Spleen (tissue), 11 donors: Measurements from ENCODE around the gene FAM131C. TPM values are rescaled to one million over a fixed set of nuclear protein-coding genes. Genes with fewer than 3 reads are reported as not detected.
A peak's percentile ranks its signal among the peaks of the same experiment; 100 is the strongest.
"Not testable (repeated sequence)": the region's sequence is repeated elsewhere in the genome, so short reads cannot be mapped to it uniquely, and the experiment has no call there.

ENCODE experiments used
- DNase-seq: peaks from one replicate; pipeline ENCODE4 v3.0.0-alpha.2; 2020
- H3K27ac ChIP-seq, 8 donors: fragments of 200-600 bp; sonication (generic) in 7 of 8; 1 replicate in 4 of 8; 2 replicates in 4 of 8; pipeline versions ENCODE4 v1.5.0 to v1.8.0; 2016 to 2021; ENCODE audit warnings: inconsistent platforms in 4 of 8, mild to moderate bottlenecking in 4 of 8, moderate library complexity in 1 of 8
- H3K27me3 ChIP-seq, 7 donors: fragments of 200-600 bp; sonication (generic) in 6 of 7; replicated peaks in 1 of 7; 1 replicate in 4 of 7; 2 replicates in 3 of 7; pipeline versions ENCODE4 v1.5.0 to v1.8.0; 2016 to 2021; ENCODE audit warnings: inconsistent platforms in 3 of 7, mild to moderate bottlenecking in 1 of 7
- H3K36me3 ChIP-seq, 6 donors: fragments of 200-600 bp; sonication (generic) in 5 of 6; 1 replicate in 4 of 6; 2 replicates in 2 of 6; pipeline versions ENCODE4 v1.5.0 to v1.8.0; 2016 to 2021; ENCODE audit warnings: inconsistent platforms in 2 of 6
- H3K4me1 ChIP-seq, 6 donors: fragments of 200-600 bp; sonication (generic) in 5 of 6; 1 replicate in 3 of 6; 2 replicates in 3 of 6; pipeline versions ENCODE4 v1.5.0 to v1.8.0; 2016 to 2021; ENCODE audit warnings: inconsistent platforms in 3 of 6
- H3K4me3 ChIP-seq, 8 donors: fragments of 200-600 bp; sonication (generic) in 7 of 8; 1 replicate in 4 of 8; 2 replicates in 4 of 8; pipeline versions ENCODE4 v1.5.0 to v1.8.0; 2016 to 2021; ENCODE audit warnings: inconsistent platforms in 4 of 8, mild to moderate bottlenecking in 4 of 8, moderate library complexity in 2 of 8
- H3K9me3 ChIP-seq, 8 donors: fragments of 200-600 bp; sonication (generic) in 7 of 8; 1 replicate in 4 of 8; 2 replicates in 4 of 8; pipeline versions ENCODE4 v1.5.0 to v1.8.0; 2016 to 2021; ENCODE audit warnings: inconsistent platforms in 4 of 8
- CTCF ChIP-seq, 11 experiments: fragments of 200-600 bp in 7 of 11; fragments of 450-650 bp in 4 of 11; sonication (generic) in 4 of 11; IDR thresholded peaks in 8 of 11; conservative IDR thresholded peaks in 3 of 11; 1 replicate in 7 of 11; 2 replicates in 4 of 11; pipeline versions ENCODE4 v1.4.0 to v1.8.0; 2016 to 2021; ENCODE audit warnings: antibody characterized with exemption in 11 of 11, inconsistent platforms in 4 of 11, mild to moderate bottlenecking in 1 of 11
- POLR2A ChIP-seq, 3 donors: fragments of 450-650 bp; IDR thresholded peaks; one replicate each; pipeline ENCODE4 v1.5.1; 2017; ENCODE audit warnings: antibody characterized with exemption in 3 of 3, mild to moderate bottlenecking in 1 of 3
- POLR2AphosphoS5 ChIP-seq, 3 donors: sonication (generic); formaldehyde crosslinking; IDR thresholded peaks; one replicate each; pipeline ENCODE4 v1.5.1; 2017; ENCODE audit warnings: antibody characterized with exemption in 3 of 3
- WGBS, 5 donors: extraction: QIAGEN DNeasy Blood & Tissue Kit in 3 of 5; methylation state at CpG; one replicate each; pipeline versions ENCODE4 v1.1.5 to v1.1.7; 2013 to 2018; 5-methylcytosine and 5-hydroxymethylcytosine counted together
- intact Hi-C: fragments of 100-400 bp; cut with DNase I; formaldehyde crosslinking; loops from one replicate; pipeline ENCODE4 v1.15.0; 2023; ENCODE audit warnings: low total_unique reads
- polyA plus RNA-seq, 3 donors: library from polyadenylated mRNA; stranded (reverse); fragments of 200-250 nt; gene quantifications; one replicate each; pipeline ENCODE4 v1.2.1, GENCODE V29; 2013
- total RNA-seq, 7 donors: library from RNA; depleted of rRNA in 3 of 7; stranded (reverse); fragments of >200 nt in 3 of 7; fragmentation: NEBNext Ultra II Directional in 4 of 7; extraction: Animal tissue kit (Norgen Biotek cat#: 25700) in 4 of 7; gene quantifications; one replicate each; pipeline versions ENCODE4 v1.1.0 to v1.2.1, GENCODE V29; 2016 to 2021
- donor health status: healthy with polysubstance abuse.
- donor health status: DM: no; HTN: no; CAD: no; lungs with moderate emphysema.
- donor health status: DM: no; HTN: no; CAD: no.
- donor health status: Bipolar disorder and iron deficiency.
- donor health status: healthy.
- donor health status: DM: no; HTN: no; CAD: no.
- donor health status: DM: yes; HTN: yes; CAD: no.

Gene FAM131C
- total and polyA plus RNA-seq, 10 donors, result 0.11 to 0.47 TPM; not detected in 8

GRCh38 chr1:16028237-16029002, 45.0 kb downstream of the FAM131C start:
- Histone ChIP-seq H3K27me3 (peaks cover 0 to 47% (median 23%) of the 10 kb centered on the region in 7 donors), H3K27ac (no peak overlapping the region), H3K36me3 (no peaks in the 10 kb centered on the region), H3K4me3 (no peak overlapping the region), H3K9me3 (no peaks in the 10 kb centered on the region), H3K4me1 (peaks cover 6 to 22% (median 12%) of the 10 kb centered on the region in 6 donors)
- 52 to 66% (median 55%) methylated on average over 19 of the region's 19 CpGs for WGBS, 5 donors
- intact Hi-C loops, result no loop called here
- no peak for DNase-seq
- TF ChIP-seq POLR2AphosphoS5 (IDR thresholded peaks at IDR 0.05) (no peak), POLR2A (IDR thresholded peaks at IDR 0.05) (no peak), CTCF (IDR thresholded peaks at IDR 0.05 in 8 of 11, conservative IDR thresholded peaks at IDR 0.05 in 3 of 11) (no peak)

GRCh38 chr1:16026723-16027484, 46.5 kb downstream of the FAM131C start:
- Histone ChIP-seq H3K4me3 (peak overlapping the region in 4 of 8 donors; percentile 16 to 57 (median 22)), H3K9me3 (no peaks in the 10 kb centered on the region), H3K27ac (no peak overlapping the region), H3K27me3 (peaks cover 0 to 47% (median 23%) of the 10 kb centered on the region in 7 donors), H3K4me1 (peaks cover 6 to 14% (median 9%) of the 10 kb centered on the region in 6 donors), H3K36me3 (no peaks in the 10 kb centered on the region)
- WGBS, 5 donors, result 11 to 13% (median 12%) methylated on average over 17 to 33 of the region's 33 CpGs
- DNase-seq, result no peak
- intact Hi-C loops, result no loop called here
- TF ChIP-seq POLR2A (IDR thresholded peaks at IDR 0.05) (no peak), CTCF (IDR thresholded peaks at IDR 0.05 in 8 of 11, conservative IDR thresholded peaks at IDR 0.05 in 3 of 11) (no peak)

GRCh38 chr1:16026302-16026701, 47.1 kb downstream of the FAM131C start:
- H3K9me3 ChIP-seq, DNase-seq, intact Hi-C loops, H3K36me3 ChIP-seq, H3K27ac ChIP-seq: not testable (repeated sequence)
- Histone ChIP-seq H3K4me3 (peak overlapping the region in 2 of 8 donors; percentile 25 to 57), H3K27me3 (peaks cover 0 to 47% (median 23%) of the 10 kb centered on the region in 7 donors), H3K4me1 (peaks cover 6 to 14% (median 9%) of the 10 kb centered on the region in 6 donors)
- WGBS, 5 donors, result 34 to 42% (median 39%) methylated on average over 4 to 9 of the region's 10 CpGs; no CpG with 5 or more reads in 1 of the 5 donors

- H3K27me3 ChIP-seq, result peaks cover 0 to 21% (median 8%) of the 10 kb centered on the region in 7 donors
- TF ChIP-seq POLR2A (IDR thresholded peaks at IDR 0.05) (no peak), CTCF (IDR thresholded peaks at IDR 0.05 in 8 of 11, conservative IDR thresholded peaks at IDR 0.05 in 3 of 11) (no peak), POLR2AphosphoS5 (IDR thresholded peaks at IDR 0.05) (no peak)
- H3K27ac ChIP-seq, result no peak overlapping the region
- 63 to 90% (median 78%) methylated on average over 2 to 7 of the region's 7 CpGs for WGBS, 5 donors
- H3K4me3 ChIP-seq, result no peak overlapping the region
- DNase-seq, result no peak
- H3K9me3 ChIP-seq, result no peaks in the 10 kb centered on the region
- intact Hi-C loops, result no loop called here
- peaks cover 6 to 26% (median 21%) of the 10 kb centered on the region in 6 donors for H3K4me1 ChIP-seq
- H3K36me3 ChIP-seq, result no peaks in the 10 kb centered on the region
Measured at GRCh38 chr1:16023050-16023653, 50.3 kb downstream of the FAM131C start.
